Camera-type eye (tissue), 1 donor: Measurements from ENCODE around the gene POLR3K. TPM values are rescaled to one million over a fixed set of nuclear protein-coding genes. Genes with fewer than 3 reads are reported as not detected.

ENCODE experiments used
- total RNA-seq: library from RNA; depleted of rRNA; stranded (reverse); fragments of >200 nt; gene quantifications from one replicate; pipeline ENCODE4 v1.2.3, GENCODE V29; 2014

Gene POLR3K
- total RNA-seq, result 2.3 TPM

DNA sequence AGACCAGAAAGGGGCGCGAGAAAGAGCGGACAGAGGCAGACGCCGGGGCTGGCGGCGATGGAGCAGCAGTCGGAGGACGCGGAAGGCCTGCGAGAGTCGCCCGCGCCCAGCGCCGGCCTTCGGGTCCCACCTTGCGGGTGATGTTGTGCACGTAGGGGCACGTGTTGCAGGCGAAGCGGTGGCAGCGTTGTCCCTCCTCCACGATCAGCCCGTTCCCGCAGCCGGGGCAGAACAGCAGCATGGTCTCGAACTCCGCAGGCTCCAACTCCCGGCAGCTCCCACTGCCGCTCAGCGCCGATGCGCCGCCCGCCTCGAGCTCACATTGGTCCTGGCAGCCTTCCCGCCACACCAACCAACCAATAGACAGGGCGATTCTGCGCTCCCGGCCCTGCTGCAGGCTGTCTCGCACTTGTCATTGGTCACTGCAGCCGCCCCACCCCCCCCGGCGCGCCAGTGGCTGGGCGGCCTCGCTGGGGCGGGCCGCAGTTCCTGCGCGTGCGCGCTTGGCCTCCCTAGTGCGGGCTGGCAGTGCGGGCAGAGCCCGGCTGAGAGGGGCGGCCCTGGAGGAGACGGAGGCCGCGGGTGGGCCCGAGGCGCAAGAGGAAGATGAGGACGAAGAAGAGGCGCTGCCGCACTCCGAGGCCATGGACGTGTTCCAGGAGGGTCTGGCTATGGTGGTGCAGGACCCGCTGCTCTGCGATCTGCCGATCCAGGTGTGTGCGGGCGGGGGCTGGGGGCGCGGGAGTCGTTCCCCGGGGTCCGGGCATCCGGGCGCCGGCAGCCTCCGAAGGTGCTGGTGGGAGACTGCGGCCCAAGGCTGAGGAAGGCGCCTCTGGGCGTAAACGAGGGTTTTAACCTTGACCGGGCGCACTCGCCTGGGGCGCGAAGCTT is at the start of gene POLR3K, which contains the start of gene SNRNP25:
TSS of gene POLR3K (minus strand) at position 263 of the 891 bp plus-strand sequence. CDS start at position 241, 22 bp downstream.
TSS of gene SNRNP25 (plus strand) at position 483 of the 891 bp plus-strand sequence. CDS start at position 672, 189 bp downstream.

GRCh38 chr16:77807-78443 is 24.5 kb upstream of the POLR3K start, which contains the start of gene MPG:
Gene MPG, plus strand, starts transcription at chr16:78225. Its CDS starts 85 bp downstream, at chr16:78310.

GRCh38 chr16:72561-73548 is 19.4 kb upstream of the POLR3K start, which contains the start of gene RHBDF1:
Gene RHBDF1, minus strand, starts transcription at chr16:72631. Its CDS starts 7,616 bp downstream, at chr16:65015.

Other genes with a start within 250 kb of the POLR3K start
- 13.4 TPM for gene SNRNP25, start 220 bp upstream of the POLR3K start, total RNA-seq
- gene RHBDF1, start 19.0 kb upstream of the POLR3K start, total RNA-seq, result 36.1 TPM
- gene MPG, start 24.6 kb upstream of the POLR3K start, total RNA-seq, result 40.2 TPM
- 29.9 TPM for gene NPRL3, start 85.1 kb upstream of the POLR3K start, total RNA-seq
- gene HBZ, start 99.0 kb upstream of the POLR3K start, total RNA-seq, result 2.2 TPM
- 15.4 TPM for gene HBM, start 112.4 kb upstream of the POLR3K start, total RNA-seq
- gene HBA2, start 119.3 kb upstream of the POLR3K start, total RNA-seq, result 1,606 TPM
- 1,075 TPM for gene HBA1, start 123.1 kb upstream of the POLR3K start, total RNA-seq
- 4.1 TPM for gene HBQ1, start 126.9 kb upstream of the POLR3K start, total RNA-seq
- gene LUC7L, start 175.8 kb upstream of the POLR3K start, total RNA-seq, result 160 TPM
- gene FAM234A, start 181.2 kb upstream of the POLR3K start, total RNA-seq, result 66.5 TPM
- 8.2 TPM for gene RGS11, start 222.3 kb upstream of the POLR3K start, total RNA-seq
- 10.5 TPM for gene ARHGDIG, start 227.0 kb upstream of the POLR3K start, total RNA-seq
- gene PDIA2, start 229.6 kb upstream of the POLR3K start, total RNA-seq, result 2.1 TPM